NCI-H128 (cell line): ENCODE data around the gene LRRK1.

Experiments used
- DNase-seq: peaks from one replicate; lab custom pipeline; 2025; ENCODE audit not compliant: unreplicated experiment; lab: John Stamatoyannopoulos, UW

Gene LRRK1

GRCh38 chr15:100918690-100919480 lies at the start of gene LRRK1:
Gene LRRK1, plus strand, starts transcription at chr15:100919357. Its CDS starts 5,276 bp downstream, at chr15:100924633.
- no peak for DNase-seq

GRCh38 chr15:100873029-100873677 lies 46.0 kb upstream of the LRRK1 start:
- DNase-seq, result peak; percentile 28

- DNase-seq, result no peak
Measured at GRCh38 chr15:100875495-100875894, 43.7 kb upstream of the LRRK1 start.

GRCh38 chr15:100875976-100876375 lies 43.2 kb upstream of the LRRK1 start:
- no peak for DNase-seq

GRCh38 chr15:100877551-100877950 lies 41.6 kb upstream of the LRRK1 start:
- DNase-seq, result no peak

- no peak for DNase-seq
Measured at GRCh38 chr15:100878130-100878529, 41.0 kb upstream of the LRRK1 start.

GRCh38 chr15:100878648-100879047 lies 40.5 kb upstream of the LRRK1 start:
- DNase-seq, result no peak

- DNase-seq, result no peak
Measured at GRCh38 chr15:100879061-100879463, 40.1 kb upstream of the LRRK1 start.

GRCh38 chr15:100879464-100880138 lies 39.6 kb upstream of the LRRK1 start, which contains the start of gene ALDH1A3:
Gene ALDH1A3, plus strand, starts transcription at chr15:100879831. Its CDS starts 77 bp downstream, at chr15:100879908.
- no peak for DNase-seq

GRCh38 chr15:100880139-100880896 lies 38.8 kb upstream of the LRRK1 start:
- DNase-seq, result no peak

GRCh38 chr15:100880897-100881242 lies 38.3 kb upstream of the LRRK1 start:
- DNase-seq, result no peak

GRCh38 chr15:100881573-100882336 lies 37.4 kb upstream of the LRRK1 start:
- no peak for DNase-seq

GRCh38 chr15:100885116-100885515 lies 34.0 kb upstream of the LRRK1 start:
- DNase-seq, result no peak

GRCh38 chr15:100885811-100886210 lies 33.3 kb upstream of the LRRK1 start:
- no peak for DNase-seq

GRCh38 chr15:100887211-100887913 lies 31.8 kb upstream of the LRRK1 start:
- no peak for DNase-seq

- DNase-seq, result no peak
Measured at GRCh38 chr15:100889385-100890050, 29.6 kb upstream of the LRRK1 start.

- DNase-seq, result no peak
Measured at GRCh38 chr15:100890051-100890720, 29.0 kb upstream of the LRRK1 start.

- no peak for DNase-seq
Measured at GRCh38 chr15:100890850-100891249, 28.3 kb upstream of the LRRK1 start.
